HEK293T (cell line): ENCODE data around the gene SENP1.
A peak's percentile ranks its signal among the peaks of the same experiment; 100 is the strongest.

ENCODE experiments used
- CTCF ChIA-PET: fragments of 350-600 bp; formaldehyde crosslinking; extraction: SDS; loops from one replicate; lab custom pipeline; 2021; ENCODE audit warnings: antibody characterized with exemption, inconsistent platforms; lab: Yijun Ruan, JAX
- POLR2A ChIA-PET: fragments of 350-600 bp; formaldehyde crosslinking; extraction: SDS; loops from one replicate; lab custom pipeline; 2020; ENCODE audit warnings: antibody characterized with exemption, inconsistent platforms; lab: Yijun Ruan, JAX
- DNase-seq: peaks from one replicate; pipeline ENCODE4 v3.0.0; 2012; ENCODE audit warnings: mixed read lengths; ENCODE audit errors: extremely low spot score
- ARNT ChIP-seq: fragments of 450-650 bp; IDR thresholded peaks from 2 replicates; pipeline ENCODE4 v1.6.1; 2017; ENCODE audit warnings: mild to moderate bottlenecking
- BHLHE40 ChIP-seq: fragments of 450-650 bp; IDR thresholded peaks from 2 replicates; pipeline ENCODE4 v1.6.1; 2016; ENCODE audit warnings: mild to moderate bottlenecking, moderate library complexity, borderline replicate concordance
- CTBP1 ChIP-seq: fragments of 450-650 bp; IDR thresholded peaks from 2 replicates; pipeline ENCODE4 v1.6.1; 2016; ENCODE audit warnings: borderline replicate concordance
- ELF4 ChIP-seq: fragments of 450-650 bp; IDR thresholded peaks from 2 replicates; pipeline ENCODE4 v1.6.1; 2017; ENCODE audit warnings: antibody characterized with exemption
- FOXA1 ChIP-seq: fragments of 450-650 bp; IDR thresholded peaks from 2 replicates; pipeline ENCODE4 v1.6.1; 2016; ENCODE audit warnings: mild to moderate bottlenecking
- FOXK2 ChIP-seq: fragments of 450-650 bp; IDR thresholded peaks from 2 replicates; pipeline ENCODE4 v1.6.1; 2016; ENCODE audit warnings: mild to moderate bottlenecking
- FOXM1 ChIP-seq: fragments of 450-650 bp; IDR thresholded peaks from 2 replicates; pipeline ENCODE4 v1.6.1; 2017; ENCODE audit warnings: mild to moderate bottlenecking, borderline replicate concordance
- HDGF ChIP-seq: fragments of 450-650 bp; IDR thresholded peaks from 2 replicates; pipeline ENCODE4 v1.6.1; 2017; ENCODE audit warnings: antibody characterized with exemption, borderline replicate concordance
- L3MBTL2 ChIP-seq: fragments of 450-650 bp; conservative IDR thresholded peaks from 2 replicates; pipeline ENCODE4 v1.6.1; 2016; ENCODE audit warnings: mild to moderate bottlenecking
- LEF1 ChIP-seq: fragments of 450-650 bp; IDR thresholded peaks from 2 replicates; pipeline ENCODE4 v1.6.1; 2017; ENCODE audit warnings: mild to moderate bottlenecking, borderline replicate concordance
- NFRKB ChIP-seq: fragments of 450-650 bp; IDR thresholded peaks from 2 replicates; pipeline ENCODE4 v1.6.1; 2016; ENCODE audit warnings: mild to moderate bottlenecking, moderate library complexity
- PKNOX1 ChIP-seq: fragments of 450-650 bp; IDR thresholded peaks from 2 replicates; pipeline ENCODE4 v1.6.1; 2016
- SP1 ChIP-seq: fragments of 450-650 bp; IDR thresholded peaks from 2 replicates; pipeline ENCODE4 v1.6.1; 2017
- SUZ12 ChIP-seq: fragments of 450-650 bp; IDR thresholded peaks from 2 replicates; pipeline ENCODE4 v1.6.1; 2016; ENCODE audit warnings: mild to moderate bottlenecking
- TARDBP ChIP-seq: fragments of 450-650 bp; IDR thresholded peaks from 2 replicates; pipeline ENCODE4 v1.6.1; 2016
- ZNF384 ChIP-seq: fragments of 450-650 bp; IDR thresholded peaks from 2 replicates; pipeline ENCODE4 v1.6.1; 2016

SENP1 gene

GRCh38 chr12:48029491-48030172, 76.2 kb downstream of the SENP1 start:
- DNase-seq: no peak
- TF ChIP-seq SUZ12 (no peak), TARDBP (no peak), FOXM1 (no peak), ARNT (no peak), ZNF384 (no peak), L3MBTL2 (no peak), HDGF (no peak), BHLHE40 (no peak), FOXA1 (no peak), SP1 (no peak), FOXK2 (no peak), CTBP1 (no peak)
- CTCF ChIA-PET: interaction anchor here (1.5 kb wide), 1 partner anchor 22 kb away, joined by 5 read pairs; no protein-coding TSS in a partner anchor
- POLR2A ChIA-PET: interaction anchor here (0.5 kb wide), 1 partner anchor 750 kb away, joined by 3 read pairs; no protein-coding TSS in a partner anchor

GRCh38 chr12:48028541-48029431, 77.1 kb downstream of the SENP1 start:
- POLR2A ChIA-PET: interaction anchor here (0.7 to 1.0 kb wide), 2 partner anchors 65 to 77 kb away, joined by 3 read pairs; partner anchors contain the start of genes SENP1 and TMEM106C
- DNase-seq: no peak
- CTCF ChIA-PET: interaction anchor here (1.5 kb wide), 1 partner anchor 22 kb away, joined by 5 read pairs; no protein-coding TSS in a partner anchor
- TF ChIP-seq L3MBTL2 (peak; percentile 66), PKNOX1 (peak; percentile 90), ZNF384 (peak; percentile 59; the same call in 1 of the 2 replicates), NFRKB (no peak), TARDBP (no peak)

- POLR2A ChIA-PET: no interaction called here
- CTCF ChIA-PET: no interaction called here
Measured at GRCh38 chr12:48027183-48028002, 78.5 kb downstream of the SENP1 start.

GRCh38 chr12:48026060-48026827, 79.6 kb downstream of the SENP1 start:
- TF ChIP-seq LEF1 (no peak), NFRKB (no peak), FOXK2 (no peak), BHLHE40 (no peak)
- CTCF ChIA-PET: no interaction called here
- DNase-seq: no peak
- POLR2A ChIA-PET: interaction anchor here (0.9 kb wide), 1 partner anchor 69 kb away, joined by 3 read pairs; no protein-coding TSS in a partner anchor

More at GRCh38 chr12:48027183-48028002, 78.5 kb downstream of the SENP1 start:
- no peak for DNase-seq
- TF ChIP-seq PKNOX1 (no peak), SUZ12 (no peak), BHLHE40 (no peak), HDGF (no peak), ARNT (no peak)

- ChIA-PET CTCF (no interaction called here), POLR2A (no interaction called here)
- no peak for TF ChIP-seq BHLHE40
- TF ChIP-seq HDGF: no peak
- no peak for TF ChIP-seq SP1
- DNase-seq: no peak
Measured at GRCh38 chr12:48025281-48025680, 80.6 kb downstream of the SENP1 start.

GRCh38 chr12:48024735-48025134, 81.1 kb downstream of the SENP1 start:
- ChIA-PET CTCF (no interaction called here), POLR2A (no interaction called here)
- TF ChIP-seq FOXM1 (no peak), ARNT (no peak), HDGF (no peak), NFRKB (no peak), CTBP1 (no peak), TARDBP (no peak), SUZ12 (no peak), SP1 (no peak), BHLHE40 (no peak), ELF4 (no peak)
- no peak for DNase-seq
